OCI-LY1 (cell line): ENCODE measurements around the gene LDHAL6B.

Experiments
- H2AFZ ChIP-seq: fragments of 200-600 bp; sonication (generic), shearing (Covaris generic); 2 replicates; pipeline ENCODE4 v1.6.0; 2014; ENCODE audit warnings: antibody characterized with exemption, mild to moderate bottlenecking, low read length
- H3F3A ChIP-seq: fragments of 200-600 bp; sonication (generic), shearing (Covaris generic); 2 replicates; pipeline ENCODE4 v1.6.0; 2014; ENCODE audit warnings: mild to moderate bottlenecking, antibody characterized with exemption, low read length, moderate library complexity; ENCODE audit not compliant: insufficient read depth
- H3K27ac ChIP-seq: fragments of 200-600 bp; sonication (generic); 2 replicates; pipeline ENCODE4 v1.5.1; 2014; ENCODE audit warnings: low read length, mixed run types, mild to moderate bottlenecking, low read depth; ENCODE audit not compliant: poor library complexity, severe bottlenecking
- H3K27me3 ChIP-seq: fragments of 200-600 bp; sonication (generic); 2 replicates; pipeline ENCODE4 v1.6.0; 2014; ENCODE audit warnings: antibody characterized with exemption, mild to moderate bottlenecking, low read length, moderate library complexity; ENCODE audit not compliant: insufficient read depth
- H3K36me3 ChIP-seq: fragments of 200-600 bp; sonication (generic); 2 replicates; pipeline ENCODE4 v1.6.1; 2014; ENCODE audit warnings: mild to moderate bottlenecking, antibody characterized with exemption, low read length, moderate library complexity, mixed read lengths; ENCODE audit not compliant: insufficient read depth
- H3K4me1 ChIP-seq: fragments of 200-600 bp; sonication (generic); 2 replicates; pipeline ENCODE4 v1.5.1; 2014; ENCODE audit warnings: mild to moderate bottlenecking, low read length, moderate library complexity; ENCODE audit not compliant: insufficient read depth, severe bottlenecking
- H3K4me2 ChIP-seq: fragments of 200-600 bp; sonication (generic), shearing (Covaris generic); 2 replicates; pipeline ENCODE4 v1.6.1; 2014; ENCODE audit warnings: low read length
- H3K4me3 ChIP-seq: fragments of 200-600 bp; sonication (generic); 2 replicates; pipeline ENCODE4 v1.5.1; 2014; ENCODE audit warnings: low read length, low read depth, mild to moderate bottlenecking, mixed read lengths; ENCODE audit not compliant: poor library complexity, severe bottlenecking
- H3K79me2 ChIP-seq: fragments of 200-600 bp; shearing (Covaris generic); 2 replicates; pipeline ENCODE4 v1.6.1; 2016; ENCODE audit warnings: mixed run types, low read length, mixed read lengths; ENCODE audit not compliant: insufficient read depth
- H3K9ac ChIP-seq: fragments of 200-600 bp; sonication (generic), shearing (Covaris generic); 2 replicates; pipeline ENCODE4 v1.6.1; 2014; ENCODE audit warnings: mild to moderate bottlenecking, low read length, mixed read lengths
- H3K9me2 ChIP-seq: fragments of 200-600 bp; sonication (generic), shearing (Covaris generic); 2 replicates; pipeline ENCODE4 v1.6.1; 2014; ENCODE audit warnings: low read depth, mild to moderate bottlenecking, low read length, mixed read lengths
- H3K9me3 ChIP-seq: fragments of 200-600 bp; shearing (Covaris generic); 2 replicates; pipeline ENCODE4 v1.6.1; 2014; ENCODE audit warnings: low read length, mixed read lengths
- H4K20me1 ChIP-seq: fragments of 200-600 bp; sonication (generic), shearing (Covaris generic); 2 replicates; pipeline ENCODE4 v1.6.0; 2016; ENCODE audit warnings: mild to moderate bottlenecking, low read length; ENCODE audit not compliant: insufficient read depth
- CTCF ChIP-seq: fragments of 200-600 bp; sonication (generic), shearing (Covaris generic); IDR thresholded peaks from 2 replicates; pipeline ENCODE4 v1.5.1; 2017; ENCODE audit warnings: mild to moderate bottlenecking, antibody characterized with exemption, low read length, moderate library complexity, mixed read lengths
- EZH2 ChIP-seq: fragments of 200-600 bp; sonication (generic), shearing (Covaris generic); IDR thresholded peaks from 2 replicates; pipeline ENCODE4 v1.8.0; 2017; ENCODE audit warnings: borderline replicate concordance, mixed run types, mild to moderate bottlenecking, antibody characterized with exemption, low read length, moderate library complexity, mixed read lengths

LDHAL6B gene

GRCh38 chr15:59229015-59229414 lies 22.4 kb downstream of the LDHAL6B start:
- H3K79me2 ChIP-seq, result no peaks in the 10 kb centered on the region
- no peaks in the 10 kb centered on the region for H3K27me3 ChIP-seq
- H2AFZ ChIP-seq, result no peak overlapping the region
- H3K9me2 ChIP-seq, result no peaks in the 10 kb centered on the region
- H3K9me3 ChIP-seq, result no peaks in the 10 kb centered on the region
- H3F3A ChIP-seq, result no peaks in the 10 kb centered on the region; the same call in 1 of the 2 replicates
- H4K20me1 ChIP-seq, result no peaks in the 10 kb centered on the region
- peaks cover 66% of the 10 kb centered on the region for H3K36me3 ChIP-seq
- H3K27ac ChIP-seq, result no peak overlapping the region
- no peak for TF ChIP-seq CTCF
- TF ChIP-seq EZH2, result no peak
- no peak overlapping the region for H3K4me3 ChIP-seq
- no peaks in the 10 kb centered on the region for H3K4me1 ChIP-seq
- no peak overlapping the region for H3K9ac ChIP-seq
- H3K4me2 ChIP-seq, result no peak overlapping the region

DNA sequence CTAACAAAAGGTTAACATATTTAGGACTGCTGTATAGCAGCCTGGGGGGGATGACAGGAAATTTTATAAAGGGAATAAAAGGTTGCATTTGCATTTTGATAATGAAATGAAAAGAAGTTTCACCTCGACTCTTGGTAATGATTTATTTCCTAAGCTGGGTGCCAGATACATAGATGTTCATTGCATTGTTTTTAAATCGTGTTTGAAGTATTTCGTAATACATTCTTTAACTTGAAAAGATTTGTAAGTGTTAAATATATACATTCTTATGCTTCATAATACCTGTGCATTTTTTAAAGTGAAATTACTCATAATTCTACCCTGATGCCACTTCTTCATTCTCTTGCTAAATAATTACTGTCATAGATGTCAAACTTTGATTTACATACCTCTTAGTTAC lies 22.8 kb downstream of the LDHAL6B start:
- Histone ChIP-seq H3K27me3 (no peaks in the 10 kb centered on the region), H3K4me2 (no peak overlapping the region), H3K27ac (no peak overlapping the region), H3F3A (no peaks in the 10 kb centered on the region; the same call in 1 of the 2 replicates), H3K4me1 (no peaks in the 10 kb centered on the region), H3K9ac (no peak overlapping the region), H3K36me3 (peaks cover 65% of the 10 kb centered on the region), H4K20me1 (no peaks in the 10 kb centered on the region), H3K9me3 (no peaks in the 10 kb centered on the region), H2AFZ (no peak overlapping the region), H3K9me2 (no peaks in the 10 kb centered on the region), H3K79me2 (no peaks in the 10 kb centered on the region), H3K4me3 (no peak overlapping the region)
- TF ChIP-seq EZH2 (no peak), CTCF (no peak)

- TF ChIP-seq EZH2, result no peak
- TF ChIP-seq CTCF, result no peak
- H4K20me1 ChIP-seq, result no peaks in the 10 kb centered on the region
- no peak overlapping the region for H3K4me2 ChIP-seq
- H3K4me3 ChIP-seq, result no peak overlapping the region
- H3F3A ChIP-seq, result no peaks in the 10 kb centered on the region; the same call in 1 of the 2 replicates
- H3K4me1 ChIP-seq, result no peaks in the 10 kb centered on the region
- H3K9ac ChIP-seq, result no peak overlapping the region
- no peaks in the 10 kb centered on the region for H3K79me2 ChIP-seq
- no peaks in the 10 kb centered on the region for H3K9me2 ChIP-seq
- H3K36me3 ChIP-seq, result peaks cover 56% of the 10 kb centered on the region
- no peaks in the 10 kb centered on the region for H3K9me3 ChIP-seq
- H2AFZ ChIP-seq, result no peak overlapping the region
- no peaks in the 10 kb centered on the region for H3K27me3 ChIP-seq
- H3K27ac ChIP-seq, result no peak overlapping the region
Measured at GRCh38 chr15:59230531-59231055, 23.9 kb downstream of the LDHAL6B start.
